Transverse colon (tissue), 3 donors: ENCODE measurements around the gene RNF152.

Experiments used
- EP300 ChIP-seq: sonication (generic); formaldehyde crosslinking; IDR thresholded peaks from one replicate; pipeline ENCODE4 v1.6.1; 2017; ENCODE audit warnings: antibody characterized with exemption, low read depth
- POLR2A ChIP-seq: fragments of 450-650 bp; IDR thresholded peaks from one replicate; pipeline ENCODE4 v1.6.1; 2016; ENCODE audit warnings: antibody characterized with exemption, mild to moderate bottlenecking, moderate library complexity
- TF ChIP-seq, protein P1 (sequence below), 5 experiments: fragments of 200-600 bp in 3 of 5; fragments of 450-650 bp in 2 of 5; sonication (generic) in 3 of 5; IDR thresholded peaks; 1 replicate in 2 of 5; 2 replicates in 3 of 5; pipeline ENCODE4 v1.5.1; 2016 to 2017; ENCODE audit warnings: antibody characterized with exemption in 5 of 5, inconsistent platforms in 3 of 5, mild to moderate bottlenecking in 2 of 5, moderate library complexity in 1 of 5

DNA sequence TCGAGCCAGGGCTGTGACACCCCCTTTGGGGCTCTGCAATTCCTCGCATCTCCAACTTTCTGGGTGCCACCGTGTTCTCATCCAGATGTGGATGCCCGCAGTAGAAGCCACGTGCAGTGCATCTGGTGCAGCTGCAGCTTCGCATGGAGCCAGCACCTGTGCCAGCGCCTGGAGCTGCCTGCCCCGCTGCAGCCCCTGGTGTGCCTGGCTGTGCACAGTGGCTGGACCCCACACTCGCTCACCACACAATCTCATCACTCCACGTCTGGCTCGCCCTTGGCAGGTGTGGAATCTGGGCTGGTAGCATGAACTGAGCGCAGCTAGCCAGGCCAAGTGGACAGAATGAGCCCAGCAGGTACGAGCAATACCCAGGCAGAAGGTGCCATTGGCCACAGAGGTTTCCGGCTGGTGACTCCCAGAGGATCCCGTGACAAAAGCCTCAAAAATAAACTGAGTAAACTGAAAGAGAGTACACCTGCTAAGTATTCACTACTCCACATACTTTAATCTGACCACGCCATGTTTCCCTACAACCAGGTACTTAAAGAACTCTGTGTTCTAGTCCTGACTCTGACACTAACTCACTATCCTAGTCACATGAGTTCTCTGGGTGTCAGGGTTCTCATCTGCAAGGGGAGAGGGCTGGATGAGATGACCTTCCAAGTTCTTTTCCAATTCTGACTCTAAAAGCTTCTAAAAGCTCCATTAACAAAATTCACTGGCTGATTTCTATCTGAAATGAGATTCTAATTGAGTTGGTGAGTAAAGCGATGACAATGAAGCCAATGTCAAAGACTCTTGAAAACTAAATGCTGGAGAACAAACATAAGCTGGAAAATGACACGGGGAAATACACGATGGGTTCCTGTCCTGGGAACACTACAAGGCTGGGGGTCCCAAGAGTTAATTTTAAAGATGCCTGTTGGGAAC, 37.1 kb downstream of the RNF152 start:
- TF ChIP-seq, protein P1, sequence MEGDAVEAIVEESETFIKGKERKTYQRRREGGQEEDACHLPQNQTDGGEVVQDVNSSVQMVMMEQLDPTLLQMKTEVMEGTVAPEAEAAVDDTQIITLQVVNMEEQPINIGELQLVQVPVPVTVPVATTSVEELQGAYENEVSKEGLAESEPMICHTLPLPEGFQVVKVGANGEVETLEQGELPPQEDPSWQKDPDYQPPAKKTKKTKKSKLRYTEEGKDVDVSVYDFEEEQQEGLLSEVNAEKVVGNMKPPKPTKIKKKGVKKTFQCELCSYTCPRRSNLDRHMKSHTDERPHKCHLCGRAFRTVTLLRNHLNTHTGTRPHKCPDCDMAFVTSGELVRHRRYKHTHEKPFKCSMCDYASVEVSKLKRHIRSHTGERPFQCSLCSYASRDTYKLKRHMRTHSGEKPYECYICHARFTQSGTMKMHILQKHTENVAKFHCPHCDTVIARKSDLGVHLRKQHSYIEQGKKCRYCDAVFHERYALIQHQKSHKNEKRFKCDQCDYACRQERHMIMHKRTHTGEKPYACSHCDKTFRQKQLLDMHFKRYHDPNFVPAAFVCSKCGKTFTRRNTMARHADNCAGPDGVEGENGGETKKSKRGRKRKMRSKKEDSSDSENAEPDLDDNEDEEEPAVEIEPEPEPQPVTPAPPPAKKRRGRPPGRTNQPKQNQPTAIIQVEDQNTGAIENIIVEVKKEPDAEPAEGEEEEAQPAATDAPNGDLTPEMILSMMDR (IDR thresholded peaks at IDR 0.05), result no peak
- TF ChIP-seq EP300, result no peak
- TF ChIP-seq POLR2A, result no peak
